RWPE1 (cell line): ENCODE results near the gene GSPT1.

Source experiments
- CTCF ChIA-PET: fragments of 350-600 bp; sonication (Branson Sonifier 250); formaldehyde crosslinking; extraction: SDS; loops from one replicate; lab custom pipeline; 2021; lab: Yijun Ruan, JAX
- POLR2A ChIA-PET: fragments of 400-600 bp; formaldehyde crosslinking; extraction: SDS; loops from one replicate; lab custom pipeline; 2020; ENCODE audit warnings: antibody characterized with exemption; ENCODE audit not compliant: low non-redundant PET; lab: Yijun Ruan, JAX
- DNase-seq: peaks from one replicate; pipeline ENCODE4 v3.0.0; 2012; ENCODE audit warnings: low spot score
- H3K27ac ChIP-seq: fragments of 450-650 bp; 2 replicates; pipeline ENCODE4 v1.5.1; 2017
- TF ChIP-seq, protein P1 (sequence below): fragments of 450-650 bp; conservative IDR thresholded peaks from 2 replicates; pipeline ENCODE4 v1.5.1; 2017; ENCODE audit warnings: low read depth, mild to moderate bottlenecking

Gene GSPT1

DNA sequence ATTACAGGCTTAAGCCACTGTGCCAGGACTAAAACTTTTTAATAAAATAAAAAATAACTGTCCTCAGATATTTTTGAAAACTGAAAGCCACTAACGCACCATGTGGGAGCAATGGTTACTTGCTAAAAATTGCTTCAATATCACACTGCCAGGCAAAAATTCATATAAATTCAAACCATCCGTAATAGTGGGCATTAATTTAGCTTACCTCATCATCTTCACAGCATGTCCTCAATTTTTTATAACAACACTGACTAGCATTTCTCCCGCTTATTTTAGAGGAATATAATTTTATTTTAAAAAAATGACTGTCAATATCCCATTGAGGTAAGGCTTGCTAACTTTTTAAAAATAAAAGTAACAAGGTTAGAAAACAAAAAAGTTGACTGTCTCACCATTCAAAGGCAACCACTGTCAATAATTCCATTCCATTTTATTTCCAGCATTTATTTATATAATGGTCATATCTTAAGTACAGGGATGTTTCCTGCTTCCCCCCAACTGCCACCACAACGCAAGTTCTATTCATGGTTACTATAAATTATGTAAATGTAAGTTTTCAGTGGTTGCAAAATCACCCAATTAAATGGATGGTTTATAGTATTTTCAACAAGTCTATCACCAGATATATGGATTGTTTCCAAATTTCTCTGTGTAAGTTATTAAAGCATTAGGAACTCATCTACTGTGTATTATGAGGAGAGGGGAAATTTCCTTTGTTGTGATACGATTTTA is 25.4 kb downstream of the GSPT1 start:
- CTCF ChIA-PET: no interaction called here
- no peak overlapping the region for H3K27ac ChIP-seq
- POLR2A ChIA-PET: no interaction called here
- TF ChIP-seq, protein P1, sequence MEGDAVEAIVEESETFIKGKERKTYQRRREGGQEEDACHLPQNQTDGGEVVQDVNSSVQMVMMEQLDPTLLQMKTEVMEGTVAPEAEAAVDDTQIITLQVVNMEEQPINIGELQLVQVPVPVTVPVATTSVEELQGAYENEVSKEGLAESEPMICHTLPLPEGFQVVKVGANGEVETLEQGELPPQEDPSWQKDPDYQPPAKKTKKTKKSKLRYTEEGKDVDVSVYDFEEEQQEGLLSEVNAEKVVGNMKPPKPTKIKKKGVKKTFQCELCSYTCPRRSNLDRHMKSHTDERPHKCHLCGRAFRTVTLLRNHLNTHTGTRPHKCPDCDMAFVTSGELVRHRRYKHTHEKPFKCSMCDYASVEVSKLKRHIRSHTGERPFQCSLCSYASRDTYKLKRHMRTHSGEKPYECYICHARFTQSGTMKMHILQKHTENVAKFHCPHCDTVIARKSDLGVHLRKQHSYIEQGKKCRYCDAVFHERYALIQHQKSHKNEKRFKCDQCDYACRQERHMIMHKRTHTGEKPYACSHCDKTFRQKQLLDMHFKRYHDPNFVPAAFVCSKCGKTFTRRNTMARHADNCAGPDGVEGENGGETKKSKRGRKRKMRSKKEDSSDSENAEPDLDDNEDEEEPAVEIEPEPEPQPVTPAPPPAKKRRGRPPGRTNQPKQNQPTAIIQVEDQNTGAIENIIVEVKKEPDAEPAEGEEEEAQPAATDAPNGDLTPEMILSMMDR: no peak
- DNase-seq: no peak

DNA sequence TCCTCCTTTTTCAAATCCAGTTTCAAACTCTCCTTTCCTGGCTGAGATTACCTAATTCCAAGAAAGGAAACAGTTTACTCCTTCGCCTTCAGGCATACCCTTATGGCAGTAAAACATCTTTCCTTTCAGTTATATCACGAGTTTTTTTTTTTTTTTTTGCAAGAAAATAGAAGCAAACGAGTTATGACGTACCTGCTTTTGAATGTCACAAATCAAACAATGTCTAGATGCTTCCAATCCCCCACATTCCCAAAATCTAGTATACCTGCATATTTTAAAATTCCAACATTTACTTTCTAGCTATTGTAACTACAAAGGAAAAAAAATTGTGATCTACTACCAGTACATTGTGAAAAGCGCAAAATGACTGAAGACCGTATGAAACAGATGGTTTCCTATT is 28.9 kb downstream of the GSPT1 start:
- ChIA-PET CTCF (no interaction called here), POLR2A (no interaction called here)
- no peak for DNase-seq
- no peak overlapping the region for H3K27ac ChIP-seq
- TF ChIP-seq, protein P1: no peak

DNA sequence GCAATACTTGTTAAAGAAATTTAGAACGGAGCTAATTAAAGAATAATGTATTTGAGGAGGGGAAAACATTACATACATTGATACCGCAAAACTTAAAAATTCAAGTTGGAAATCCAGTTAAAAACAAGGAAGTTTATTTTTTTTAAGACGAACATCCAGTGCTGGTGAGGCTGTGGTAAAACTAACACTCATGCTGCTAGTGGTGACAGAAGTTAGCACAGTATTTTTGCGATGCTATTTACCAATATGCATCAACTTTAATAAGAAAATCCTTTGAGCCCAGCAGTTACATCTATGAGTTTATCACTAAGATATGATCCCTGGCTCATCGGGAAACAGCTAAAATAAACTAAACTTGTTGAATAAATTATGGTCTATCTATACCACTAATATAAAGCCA is 31.7 kb downstream of the GSPT1 start:
- no peak for DNase-seq
- ChIA-PET CTCF (no interaction called here), POLR2A (interaction anchor here (0.7 kb wide), 1 partner anchor 11 kb away, joined by 3 read pairs; no protein-coding TSS in a partner anchor)
- H3K27ac ChIP-seq: no peak overlapping the region
- TF ChIP-seq, protein P1: no peak

DNA sequence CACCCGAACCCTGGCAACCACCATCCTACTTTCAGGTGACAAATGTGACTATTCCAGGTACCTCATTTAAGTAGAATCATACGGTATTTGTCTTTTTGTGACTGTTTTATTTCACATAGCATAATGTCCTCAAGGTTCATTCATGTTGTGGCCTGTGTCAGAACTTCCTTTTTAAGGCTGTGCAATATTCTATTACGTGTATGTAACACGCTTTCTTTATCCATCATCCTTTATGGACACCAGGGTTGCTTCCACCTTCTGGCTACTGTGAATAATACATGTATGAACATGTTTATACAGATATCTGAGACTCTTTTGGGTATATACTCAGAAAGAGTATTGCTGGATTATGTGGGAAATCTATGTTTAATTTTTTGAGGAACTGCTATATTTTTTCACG is 35.7 kb downstream of the GSPT1 start:
- ChIA-PET POLR2A (no interaction called here), CTCF (interaction anchor here (0.6 kb wide), 1 partner anchor 123 kb away, joined by 3 read pairs; no protein-coding TSS in a partner anchor)
- no peak for DNase-seq
- TF ChIP-seq, protein P1: no peak
- H3K27ac ChIP-seq: no peak overlapping the region

DNA sequence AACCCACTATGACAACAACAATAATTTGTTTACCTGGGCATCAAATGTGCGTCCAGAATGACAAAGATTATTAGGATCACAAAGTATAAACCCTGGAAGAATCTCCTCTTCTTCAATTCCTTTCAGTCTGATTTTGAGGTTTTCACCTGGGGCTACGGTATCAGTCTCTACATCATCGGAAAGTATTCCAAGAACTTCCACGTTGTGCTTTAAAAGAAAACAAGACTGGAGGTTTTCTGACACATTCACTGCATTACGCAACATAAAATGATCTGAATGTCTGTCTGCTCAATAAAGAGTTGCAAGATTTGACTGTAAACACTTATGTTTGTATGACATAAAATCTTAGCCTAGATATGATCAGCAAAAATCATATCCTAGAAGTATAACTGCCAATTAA is 38.4 kb downstream of the GSPT1 start:
- ChIA-PET CTCF (no interaction called here), POLR2A (no interaction called here)
- no peak for DNase-seq
- TF ChIP-seq, protein P1: no peak
- no peak overlapping the region for H3K27ac ChIP-seq

DNA sequence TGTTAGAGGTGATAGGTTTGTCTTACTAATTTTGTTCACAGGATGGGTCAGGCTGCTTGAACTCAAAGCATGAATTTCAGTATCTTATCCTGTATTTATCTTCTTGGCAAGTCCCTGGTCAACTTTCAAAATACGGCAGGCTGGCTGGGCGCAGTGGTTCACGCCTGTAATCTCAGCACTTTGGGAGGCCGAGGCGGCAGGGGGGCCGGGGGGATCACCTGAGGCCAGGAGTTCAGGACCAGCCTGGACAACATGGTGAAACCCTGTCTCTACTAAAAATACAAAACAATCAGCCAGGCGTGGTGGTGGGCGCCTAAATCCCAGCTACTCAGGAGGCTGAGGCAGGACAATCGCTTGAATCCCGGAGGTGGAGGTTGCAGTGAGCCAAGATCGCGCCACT is 39.5 kb downstream of the GSPT1 start:
- H3K27ac ChIP-seq: peak overlapping the region; percentile 34
- CTCF ChIA-PET: no interaction called here
- POLR2A ChIA-PET: no interaction called here
- TF ChIP-seq, protein P1: no peak
- DNase-seq: no peak
